WTC11 (cell line): ENCODE results near the gene SHBG. TPM values are rescaled to one million over a fixed set of nuclear protein-coding genes. Genes with fewer than 3 reads are reported as not detected.

ENCODE experiments used
- ATAC-seq: fragments of 200-7000 bp; cut with Tn5 transposase; 2 replicates; pipeline ENCODE4 v1.10.0; 2021; ENCODE audit warnings: mild to moderate bottlenecking, moderate library complexity
- CTCF ChIA-PET: fragments of 300-600 bp; sonication (Branson Sonifier 250); formaldehyde crosslinking; loops from one replicate; lab custom pipeline; 2021; ENCODE audit warnings: antibody characterized with exemption; lab: Charles Lee
- POLR2A ChIA-PET: fragments of 350-600 bp; sonication (Branson Sonifier 250); formaldehyde crosslinking; loops from one replicate; lab custom pipeline; 2021; ENCODE audit warnings: antibody characterized with exemption; lab: Charles Lee
- DNase-seq: peaks from one replicate; pipeline ENCODE4 v3.0.0; 2021; ENCODE audit warnings: low spot score
- H3K27ac Mint-ChIP-seq: 2 replicates; pipeline ENCODE4 v1.8.0; 2021; ENCODE audit warnings: mixed read lengths
- H3K27me3 Mint-ChIP-seq: 2 replicates; pipeline ENCODE4 v1.8.0; 2021; ENCODE audit warnings: low read depth, mild to moderate bottlenecking, moderate library complexity, mixed read lengths
- H3K36me3 Mint-ChIP-seq: 2 replicates; pipeline ENCODE4 v1.8.0; 2021; ENCODE audit warnings: mixed read lengths
- H3K4me1 Mint-ChIP-seq: 2 replicates; pipeline ENCODE4 v1.8.0; 2022; ENCODE audit warnings: mixed read lengths
- H3K4me3 Mint-ChIP-seq: 2 replicates; pipeline ENCODE4 v1.8.0; 2021; ENCODE audit warnings: mild to moderate bottlenecking, moderate library complexity, mixed read lengths
- H3K9me3 Mint-ChIP-seq: 2 replicates; pipeline ENCODE4 v1.8.0; 2021; ENCODE audit warnings: mixed read lengths
- CBFB ChIP-seq: sonication (generic); formaldehyde crosslinking; IDR thresholded peaks from 2 replicates; pipeline ENCODE4 v1.8.1; 2022; ENCODE audit warnings: mild to moderate bottlenecking, low read depth, missing genetic modification reagents
- ELF4 ChIP-seq: sonication (generic); formaldehyde crosslinking; IDR thresholded peaks from 2 replicates; pipeline ENCODE4 v1.8.1; 2022; ENCODE audit warnings: low read depth, mild to moderate bottlenecking, moderate library complexity, missing genetic modification reagents
- RELA ChIP-seq: sonication (generic); formaldehyde crosslinking; IDR thresholded peaks from 2 replicates; pipeline ENCODE4 v1.8.1; 2022; ENCODE audit warnings: missing genetic modification reagents, mild to moderate bottlenecking, borderline replicate concordance
- ZNF263 ChIP-seq: sonication (generic); formaldehyde crosslinking; IDR thresholded peaks from 2 replicates; pipeline ENCODE4 v1.8.1; 2022; ENCODE audit warnings: low read depth, mild to moderate bottlenecking, moderate library complexity, missing genetic modification reagents
- total RNA-seq: library from RNA; stranded (reverse); gene quantifications from 3 replicates; pipeline ENCODE4 v1.2.3, GENCODE V29; 2021
- TF ChIP-seq, protein P1 (sequence below): fragments of 250-450 bp; sonication (Bioruptor Pico); IDR thresholded peaks from 2 replicates; pipeline ENCODE4 v1.9.0; 2021; ENCODE audit warnings: mild to moderate bottlenecking
- TF ChIP-seq, protein P2 (sequence below): fragments of 200-600 bp; IDR thresholded peaks from 2 replicates; pipeline ENCODE4 v1.8.0; 2022; ENCODE audit warnings: antibody characterized with exemption
- TF ChIP-seq, protein P3 (sequence below): sonication (generic); formaldehyde crosslinking; conservative IDR thresholded peaks from 2 replicates; pipeline ENCODE4 v1.8.1; 2022; ENCODE audit warnings: mild to moderate bottlenecking, missing genetic modification reagents
- TF ChIP-seq, protein P4 (sequence below): sonication (generic); formaldehyde crosslinking; IDR thresholded peaks from 2 replicates; pipeline ENCODE4 v1.8.1; 2023; ENCODE audit warnings: mild to moderate bottlenecking, missing genetic modification reagents, borderline replicate concordance
- TF ChIP-seq, protein P5 (sequence below): sonication (generic); formaldehyde crosslinking; IDR thresholded peaks from 2 replicates; pipeline ENCODE4 v1.8.1; 2022; ENCODE audit warnings: mild to moderate bottlenecking, missing genetic modification reagents, moderate library complexity, borderline replicate concordance
- TF ChIP-seq, protein P6 (sequence below): sonication (generic); formaldehyde crosslinking; IDR thresholded peaks from 2 replicates; pipeline ENCODE4 v1.8.0; 2022; ENCODE audit warnings: mild to moderate bottlenecking, missing genetic modification reagents
- TF ChIP-seq, protein P7 (sequence below): fragments of 250-450 bp; sonication (Bioruptor Pico); conservative IDR thresholded peaks from 2 replicates; pipeline ENCODE4 v1.9.0; 2021; ENCODE audit warnings: mild to moderate bottlenecking

The SHBG gene
- total RNA-seq, 1 experiment from 2014 or later, result 0.83 TPM

DNA sequence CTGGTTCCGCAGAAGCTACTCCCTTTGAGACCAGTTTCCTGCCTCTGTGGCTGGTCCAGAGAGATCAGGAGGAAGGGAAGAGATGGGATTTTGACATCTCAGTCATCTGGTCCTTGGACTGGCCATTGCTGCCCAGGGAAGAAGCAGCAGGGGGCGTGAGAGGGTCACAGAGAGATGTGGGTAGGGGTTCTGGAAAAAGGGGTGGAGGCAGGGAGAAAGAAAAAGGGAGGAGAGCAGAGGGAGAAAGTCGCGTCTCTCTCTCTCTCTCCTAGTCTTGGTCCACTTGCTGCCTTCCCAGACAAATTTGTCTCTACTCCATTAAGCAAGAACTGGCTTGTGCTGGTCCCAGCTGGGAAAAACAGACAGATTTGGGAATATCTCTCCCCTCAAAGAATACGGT lies 4.4 kb downstream of the SHBG start:
- Mint-ChIP-seq H3K4me3 (no peak overlapping the region), H3K27ac (no peak overlapping the region; the same call in 1 of the 2 replicates), H3K27me3 (no peaks in the 10 kb centered on the region), H3K4me1 (peaks cover 35% of the 10 kb centered on the region), H3K36me3 (no peaks in the 10 kb centered on the region), H3K9me3 (no peaks in the 10 kb centered on the region)
- CTCF ChIA-PET, result interaction anchor here (1.0 to 7.5 kb wide), 10 partner anchors 17 to 199 kb away, joined by 3 to 205 read pairs (median 16); partner anchors contain the start of genes ATP1B2, CD68, TP53 and WRAP53
- DNase-seq (peak; percentile 85), ATAC-seq (peak; percentile 58)
- TF ChIP-seq, protein P1, sequence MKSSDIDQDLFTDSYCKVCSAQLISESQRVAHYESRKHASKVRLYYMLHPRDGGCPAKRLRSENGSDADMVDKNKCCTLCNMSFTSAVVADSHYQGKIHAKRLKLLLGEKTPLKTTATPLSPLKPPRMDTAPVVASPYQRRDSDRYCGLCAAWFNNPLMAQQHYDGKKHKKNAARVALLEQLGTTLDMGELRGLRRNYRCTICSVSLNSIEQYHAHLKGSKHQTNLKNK, result no peak
- TF ChIP-seq, protein P2, sequence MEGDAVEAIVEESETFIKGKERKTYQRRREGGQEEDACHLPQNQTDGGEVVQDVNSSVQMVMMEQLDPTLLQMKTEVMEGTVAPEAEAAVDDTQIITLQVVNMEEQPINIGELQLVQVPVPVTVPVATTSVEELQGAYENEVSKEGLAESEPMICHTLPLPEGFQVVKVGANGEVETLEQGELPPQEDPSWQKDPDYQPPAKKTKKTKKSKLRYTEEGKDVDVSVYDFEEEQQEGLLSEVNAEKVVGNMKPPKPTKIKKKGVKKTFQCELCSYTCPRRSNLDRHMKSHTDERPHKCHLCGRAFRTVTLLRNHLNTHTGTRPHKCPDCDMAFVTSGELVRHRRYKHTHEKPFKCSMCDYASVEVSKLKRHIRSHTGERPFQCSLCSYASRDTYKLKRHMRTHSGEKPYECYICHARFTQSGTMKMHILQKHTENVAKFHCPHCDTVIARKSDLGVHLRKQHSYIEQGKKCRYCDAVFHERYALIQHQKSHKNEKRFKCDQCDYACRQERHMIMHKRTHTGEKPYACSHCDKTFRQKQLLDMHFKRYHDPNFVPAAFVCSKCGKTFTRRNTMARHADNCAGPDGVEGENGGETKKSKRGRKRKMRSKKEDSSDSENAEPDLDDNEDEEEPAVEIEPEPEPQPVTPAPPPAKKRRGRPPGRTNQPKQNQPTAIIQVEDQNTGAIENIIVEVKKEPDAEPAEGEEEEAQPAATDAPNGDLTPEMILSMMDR, result peak; percentile 41; the same call in 1 of the 2 replicates
- TF ChIP-seq, all 79 proteins: peak for 1
- POLR2A ChIA-PET, result interaction anchor here (0.7 to 5.8 kb wide), 3 partner anchors 14 to 53 kb away, joined by 3 to 68 read pairs (median 5); partner anchors contain the start of genes TP53 and WRAP53

DNA sequence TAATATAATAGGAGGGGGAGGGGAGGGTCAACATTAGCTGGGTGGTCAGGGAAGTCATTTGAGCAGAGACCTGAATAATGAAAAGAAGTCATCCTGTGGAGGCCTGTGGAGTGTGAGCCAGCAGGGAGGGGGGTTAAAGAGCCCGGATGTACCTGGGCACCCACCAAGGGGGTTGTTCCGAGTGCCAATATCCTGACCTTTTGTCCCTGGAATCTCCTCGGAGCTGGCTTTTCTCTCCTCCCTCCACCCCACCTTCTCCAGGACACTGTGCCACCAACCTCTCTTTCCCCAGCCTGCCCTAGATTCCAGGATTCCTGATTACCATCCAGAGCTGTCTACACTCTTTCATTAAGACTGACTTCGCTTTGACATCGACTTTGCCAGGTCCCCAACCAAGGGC lies 6.2 kb downstream of the SHBG start:
- H3K27ac Mint-ChIP-seq, result no peak overlapping the region

More for the DNA sequence above, 6.2 kb downstream of the SHBG start:
- ChIA-PET POLR2A (interaction anchor here (0.6 to 5.8 kb wide), 4 partner anchors 15 to 51 kb away, joined by 3 to 68 read pairs (median 6); partner anchors contain the start of genes ATP1B2, TP53 and WRAP53), CTCF (interaction anchor here (0.5 to 7.5 kb wide), 9 partner anchors 9 to 1477 kb away, joined by 3 to 205 read pairs (median 7); partner anchors contain the start of genes ATP1B2, EFNB3, SAT2 and TP53)
- DNase-seq (no peak), ATAC-seq (no peak)
- Mint-ChIP-seq H3K4me1 (peaks cover 35% of the 10 kb centered on the region), H3K36me3 (no peaks in the 10 kb centered on the region), H3K9me3 (no peaks in the 10 kb centered on the region), H3K27me3 (no peaks in the 10 kb centered on the region), H3K4me3 (no peak overlapping the region)
- TF ChIP-seq RELA (CRISPR knock-in tag) (no peak), CBFB (CRISPR knock-in tag) (no peak), ZNF263 (CRISPR knock-in tag) (no peak), ELF4 (CRISPR knock-in tag) (no peak)
- TF ChIP-seq, protein P3, sequence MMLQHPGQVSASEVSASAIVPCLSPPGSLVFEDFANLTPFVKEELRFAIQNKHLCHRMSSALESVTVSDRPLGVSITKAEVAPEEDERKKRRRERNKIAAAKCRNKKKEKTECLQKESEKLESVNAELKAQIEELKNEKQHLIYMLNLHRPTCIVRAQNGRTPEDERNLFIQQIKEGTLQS, result no peak
- TF ChIP-seq, protein P4, sequence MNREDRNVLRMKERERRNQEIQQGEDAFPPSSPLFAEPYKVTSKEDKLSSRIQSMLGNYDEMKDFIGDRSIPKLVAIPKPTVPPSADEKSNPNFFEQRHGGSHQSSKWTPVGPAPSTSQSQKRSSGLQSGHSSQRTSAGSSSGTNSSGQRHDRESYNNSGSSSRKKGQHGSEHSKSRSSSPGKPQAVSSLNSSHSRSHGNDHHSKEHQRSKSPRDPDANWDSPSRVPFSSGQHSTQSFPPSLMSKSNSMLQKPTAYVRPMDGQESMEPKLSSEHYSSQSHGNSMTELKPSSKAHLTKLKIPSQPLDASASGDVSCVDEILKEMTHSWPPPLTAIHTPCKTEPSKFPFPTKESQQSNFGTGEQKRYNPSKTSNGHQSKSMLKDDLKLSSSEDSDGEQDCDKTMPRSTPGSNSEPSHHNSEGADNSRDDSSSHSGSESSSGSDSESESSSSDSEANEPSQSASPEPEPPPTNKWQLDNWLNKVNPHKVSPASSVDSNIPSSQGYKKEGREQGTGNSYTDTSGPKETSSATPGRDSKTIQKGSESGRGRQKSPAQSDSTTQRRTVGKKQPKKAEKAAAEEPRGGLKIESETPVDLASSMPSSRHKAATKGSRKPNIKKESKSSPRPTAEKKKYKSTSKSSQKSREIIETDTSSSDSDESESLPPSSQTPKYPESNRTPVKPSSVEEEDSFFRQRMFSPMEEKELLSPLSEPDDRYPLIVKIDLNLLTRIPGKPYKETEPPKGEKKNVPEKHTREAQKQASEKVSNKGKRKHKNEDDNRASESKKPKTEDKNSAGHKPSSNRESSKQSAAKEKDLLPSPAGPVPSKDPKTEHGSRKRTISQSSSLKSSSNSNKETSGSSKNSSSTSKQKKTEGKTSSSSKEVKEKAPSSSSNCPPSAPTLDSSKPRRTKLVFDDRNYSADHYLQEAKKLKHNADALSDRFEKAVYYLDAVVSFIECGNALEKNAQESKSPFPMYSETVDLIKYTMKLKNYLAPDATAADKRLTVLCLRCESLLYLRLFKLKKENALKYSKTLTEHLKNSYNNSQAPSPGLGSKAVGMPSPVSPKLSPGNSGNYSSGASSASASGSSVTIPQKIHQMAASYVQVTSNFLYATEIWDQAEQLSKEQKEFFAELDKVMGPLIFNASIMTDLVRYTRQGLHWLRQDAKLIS, result no peak
- TF ChIP-seq, protein P5, sequence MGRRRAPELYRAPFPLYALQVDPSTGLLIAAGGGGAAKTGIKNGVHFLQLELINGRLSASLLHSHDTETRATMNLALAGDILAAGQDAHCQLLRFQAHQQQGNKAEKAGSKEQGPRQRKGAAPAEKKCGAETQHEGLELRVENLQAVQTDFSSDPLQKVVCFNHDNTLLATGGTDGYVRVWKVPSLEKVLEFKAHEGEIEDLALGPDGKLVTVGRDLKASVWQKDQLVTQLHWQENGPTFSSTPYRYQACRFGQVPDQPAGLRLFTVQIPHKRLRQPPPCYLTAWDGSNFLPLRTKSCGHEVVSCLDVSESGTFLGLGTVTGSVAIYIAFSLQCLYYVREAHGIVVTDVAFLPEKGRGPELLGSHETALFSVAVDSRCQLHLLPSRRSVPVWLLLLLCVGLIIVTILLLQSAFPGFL (CRISPR knock-in tag), result no peak
- TF ChIP-seq, protein P6, sequence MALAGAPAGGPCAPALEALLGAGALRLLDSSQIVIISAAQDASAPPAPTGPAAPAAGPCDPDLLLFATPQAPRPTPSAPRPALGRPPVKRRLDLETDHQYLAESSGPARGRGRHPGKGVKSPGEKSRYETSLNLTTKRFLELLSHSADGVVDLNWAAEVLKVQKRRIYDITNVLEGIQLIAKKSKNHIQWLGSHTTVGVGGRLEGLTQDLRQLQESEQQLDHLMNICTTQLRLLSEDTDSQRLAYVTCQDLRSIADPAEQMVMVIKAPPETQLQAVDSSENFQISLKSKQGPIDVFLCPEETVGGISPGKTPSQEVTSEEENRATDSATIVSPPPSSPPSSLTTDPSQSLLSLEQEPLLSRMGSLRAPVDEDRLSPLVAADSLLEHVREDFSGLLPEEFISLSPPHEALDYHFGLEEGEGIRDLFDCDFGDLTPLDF (CRISPR knock-in tag), result no peak
- TF ChIP-seq, protein P7, sequence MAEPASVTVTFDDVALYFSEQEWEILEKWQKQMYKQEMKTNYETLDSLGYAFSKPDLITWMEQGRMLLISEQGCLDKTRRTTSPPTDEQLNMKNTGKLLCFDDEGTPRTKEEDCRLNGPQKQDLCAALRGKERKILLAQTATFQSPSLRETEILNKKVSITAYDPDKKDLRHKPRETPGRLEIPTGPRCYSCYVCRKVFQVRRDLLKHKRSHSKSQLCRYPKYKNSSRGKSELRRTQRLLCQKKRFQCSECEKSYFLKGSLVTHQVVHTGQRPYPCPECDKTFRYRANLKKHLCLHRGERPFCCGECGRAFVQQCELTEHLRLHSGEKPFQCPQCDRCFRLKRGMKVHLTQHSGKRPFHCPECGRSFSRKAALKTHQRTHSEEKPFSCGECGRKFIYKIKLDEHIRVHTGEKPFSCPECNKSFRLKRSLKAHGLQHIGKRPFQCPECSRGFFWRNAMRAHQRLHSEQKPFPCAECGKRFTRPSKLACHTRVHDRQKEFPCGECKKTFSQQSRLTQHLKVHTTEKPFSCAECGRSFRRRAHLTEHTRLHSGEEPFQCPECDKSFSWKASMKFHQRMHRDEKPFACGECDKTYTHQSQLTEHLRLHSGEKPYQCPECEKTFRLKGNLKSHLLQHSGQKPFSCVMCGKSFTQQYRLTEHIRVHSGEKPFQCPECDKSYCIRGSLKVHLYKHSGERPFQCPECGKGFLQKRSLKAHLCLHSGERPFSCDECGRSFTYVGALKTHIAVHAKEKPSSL (CRISPR knock-in tag), result no peak
